Measurements from ENCODE around the gene APEX1. TPM values are rescaled to one million over a fixed set of nuclear protein-coding genes. Genes with fewer than 3 reads are reported as not detected.
"Not testable (repeated sequence)": the region's sequence is repeated elsewhere in the genome, so short reads cannot be mapped to it uniquely, and the experiment has no call there.

The APEX1 gene
- total RNA-seq, 2 donors from 2014 or later, result 119 to 169 TPM

DNA sequence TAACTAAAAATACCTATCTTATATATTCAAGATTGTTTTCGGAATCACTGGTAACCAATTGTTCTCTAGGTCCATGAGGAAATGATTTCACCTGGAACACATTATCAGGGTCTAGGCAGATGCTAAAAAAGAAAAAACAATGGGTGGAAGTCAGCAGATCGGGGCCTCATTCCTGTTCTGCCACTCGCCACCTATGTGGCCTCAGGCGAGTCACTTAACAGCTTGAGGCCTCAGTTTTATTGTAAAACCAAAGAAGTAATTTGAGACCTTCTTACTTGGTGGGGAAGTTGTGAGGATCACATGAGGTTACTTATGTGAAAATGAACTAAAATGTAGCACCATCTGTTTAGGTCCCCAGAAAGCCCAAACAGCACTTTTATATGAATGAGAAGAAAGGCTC lies 44.1 kb downstream of the APEX1 start:
- DNase-seq, result no peak
- H3K36me3 ChIP-seq, result no peaks in the 10 kb centered on the region
- H3K4me1 ChIP-seq, result no peaks in the 10 kb centered on the region
- no peak overlapping the region for H3K4me3 ChIP-seq
- no peaks in the 10 kb centered on the region for H3K9me3 ChIP-seq
- no peak for TF ChIP-seq CTCF (IDR thresholded peaks at IDR 0.05)
- H3K27me3 ChIP-seq, result no peaks in the 10 kb centered on the region
- no peak overlapping the region for H3K9ac ChIP-seq (ENCODE audit: low read depth in 2 of 2, low read length in 2 of 2)
- no peak overlapping the region for H3K27ac ChIP-seq
- intact Hi-C loops (cut with DNase I), result no loop called here

DNA sequence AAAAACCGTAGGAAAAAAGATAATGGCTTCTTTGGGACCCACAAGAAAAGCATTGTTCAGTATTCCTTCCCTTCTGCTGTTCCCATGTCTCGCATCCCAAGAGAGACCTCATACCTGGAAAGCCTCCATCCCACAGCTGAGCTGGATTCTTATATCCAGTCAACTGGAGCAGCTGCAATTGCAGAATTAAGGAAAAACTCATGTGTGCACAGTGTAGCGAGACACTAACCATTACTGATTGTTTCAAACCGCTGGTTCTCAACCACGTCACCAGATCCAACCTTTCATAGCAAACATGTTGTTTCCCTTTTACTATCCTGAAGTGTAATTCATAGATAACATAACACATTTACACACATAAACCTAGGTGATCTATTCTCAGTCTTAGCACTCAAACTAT lies 44.9 kb downstream of the APEX1 start:
- H3K36me3 ChIP-seq, result no peaks in the 10 kb centered on the region
- intact Hi-C loops (cut with DNase I), result no loop called here
- H3K9me3 ChIP-seq, result no peaks in the 10 kb centered on the region
- H3K4me3 ChIP-seq, result no peak overlapping the region
- H3K27me3 ChIP-seq, result no peaks in the 10 kb centered on the region
- H3K9ac ChIP-seq (ENCODE audit: low read depth in 2 of 2, low read length in 2 of 2), result no peak overlapping the region
- DNase-seq, result no peak
- H3K27ac ChIP-seq, result no peak overlapping the region
- H3K4me1 ChIP-seq, result no peaks in the 10 kb centered on the region
- TF ChIP-seq CTCF (IDR thresholded peaks at IDR 0.05), result no peak

GRCh38 chr14:20501346-20501745 lies 46.3 kb downstream of the APEX1 start:
- no peak for DNase-seq
- Histone ChIP-seq H3K4me3 (no peak overlapping the region), H3K27me3 (no peaks in the 10 kb centered on the region), H3K27ac (no peak overlapping the region), H3K9ac (ENCODE audit: low read depth in 2 of 2, low read length in 2 of 2) (no peak overlapping the region), H3K9me3 (no peaks in the 10 kb centered on the region), H3K4me1 (no peaks in the 10 kb centered on the region), H3K36me3 (no peaks in the 10 kb centered on the region)
- intact Hi-C loops (cut with DNase I), result no loop called here
- no peak for TF ChIP-seq CTCF (IDR thresholded peaks at IDR 0.05)

DNA sequence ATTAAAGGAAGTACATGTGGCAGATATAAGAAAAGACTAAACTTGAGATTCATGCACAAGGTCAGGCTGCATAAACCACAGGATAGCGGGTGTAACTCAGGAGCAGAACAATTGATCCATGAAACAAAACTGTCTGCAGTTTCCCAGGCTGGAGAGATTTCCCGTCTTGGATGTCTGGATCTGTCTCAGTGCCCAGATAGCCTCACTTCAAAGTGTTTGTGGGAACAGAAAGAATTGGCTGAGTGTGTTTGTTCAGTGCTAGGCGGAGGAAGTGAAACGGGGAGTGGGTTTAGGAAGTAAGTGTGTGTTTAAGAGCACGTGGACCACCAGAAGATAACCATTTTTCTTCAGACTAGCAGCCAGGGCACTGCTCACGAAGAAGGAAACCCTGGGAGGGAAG lies 48.9 kb downstream of the APEX1 start:
- TF ChIP-seq CTCF (IDR thresholded peaks at IDR 0.05), result no peak
- no peaks in the 10 kb centered on the region for H3K9me3 ChIP-seq
- no peaks in the 10 kb centered on the region for H3K27me3 ChIP-seq
- intact Hi-C loops (cut with DNase I), result no loop called here
- no peaks in the 10 kb centered on the region for H3K4me1 ChIP-seq
- H3K9ac ChIP-seq (ENCODE audit: low read depth in 2 of 2, low read length in 2 of 2), result no peak overlapping the region
- H3K27ac ChIP-seq, result no peak overlapping the region
- no peaks in the 10 kb centered on the region for H3K36me3 ChIP-seq
- DNase-seq, result no peak
- no peak overlapping the region for H3K4me3 ChIP-seq

GRCh38 chr14:20506276-20506675 lies 51.2 kb downstream of the APEX1 start:
- H3K36me3 ChIP-seq; H3K4me3 ChIP-seq; H3K9me3 ChIP-seq; H3K4me1 ChIP-seq; intact Hi-C loops (cut with DNase I); H3K27ac ChIP-seq; DNase-seq; H3K9ac ChIP-seq (ENCODE audit: low read depth in 2 of 2, low read length in 2 of 2); H3K27me3 ChIP-seq: not testable (repeated sequence)

GRCh38 chr14:20506752-20507151 lies 51.7 kb downstream of the APEX1 start:
- H3K9me3 ChIP-seq; H3K4me1 ChIP-seq; H3K27me3 ChIP-seq; H3K4me3 ChIP-seq; H3K36me3 ChIP-seq; DNase-seq; H3K27ac ChIP-seq; intact Hi-C loops (cut with DNase I); H3K9ac ChIP-seq (ENCODE audit: low read depth in 2 of 2, low read length in 2 of 2): not testable (repeated sequence)

Other genes with a start within 250 kb of the APEX1 start
- not detected for gene OR11H6, start 231.5 kb upstream of the APEX1 start, total RNA-seq
- not detected for gene OR11H7, start 226.2 kb upstream of the APEX1 start, total RNA-seq
- gene OR11H4, start 215.9 kb upstream of the APEX1 start, total RNA-seq, result not detected
- 10 to 100 TPM; 10.1 to 12.1 TPM for gene TTC5, start 149.3 kb upstream of the APEX1 start, total RNA-seq
- gene CCNB1IP1, start 121.9 kb upstream of the APEX1 start, total RNA-seq, result 10 to 100 TPM; 20.5 to 30.7 TPM
- gene PARP2, start 111.6 kb upstream of the APEX1 start, total RNA-seq, result 10 to 100 TPM; 12.5 to 23.7 TPM
- 10 to 100 TPM; 53.7 to 71.3 TPM for gene TEP1, start 41.7 kb upstream of the APEX1 start, total RNA-seq
- gene KLHL33, start 19.1 kb upstream of the APEX1 start, total RNA-seq, result under 1 TPM; 0.05 TPM
- 10 to 100 TPM; 26.9 to 42.0 TPM for gene OSGEP, start 414 bp upstream of the APEX1 start, total RNA-seq
- gene PIP4P1, start 6.2 kb downstream of the APEX1 start, total RNA-seq, result 10 to 100 TPM; 30.3 to 54.6 TPM
- gene PNP, start 14.2 kb downstream of the APEX1 start, total RNA-seq, result 100 to 1,000 TPM; 121 to 123 TPM
- under 1 TPM; 0.35 to 0.57 TPM for gene RNASE10, start 50.3 kb downstream of the APEX1 start, total RNA-seq
- gene RNASE9, start 105.8 kb downstream of the APEX1 start, total RNA-seq, result not detected
- not detected for gene RNASE11, start 132.8 kb downstream of the APEX1 start, total RNA-seq
- gene RNASE12, start 136.2 kb downstream of the APEX1 start, total RNA-seq, result not detected
- not detected for gene OR6S1, start 186.5 kb downstream of the APEX1 start, total RNA-seq
- 10 to 100 TPM; 41.5 to 94.7 TPM for gene RNASE4, start 229.3 kb downstream of the APEX1 start, total RNA-seq
- gene ANG, start 233.5 kb downstream of the APEX1 start, total RNA-seq, result 10 to 100 TPM; 50.0 to 73.6 TPM

Data from colonic mucosa (tissue), 4 donors.